PC-3 (cell line): Measurements from ENCODE around the gene RFK. TPM values are rescaled to one million over a fixed set of nuclear protein-coding genes. Genes with fewer than 3 reads are reported as not detected.

Experiments used
- ATAC-seq: fragments of 200-7000 bp; cut with Tn5 transposase; 2 replicates; pipeline ENCODE4 v1.9.1; 2020; ENCODE audit warnings: mild to moderate bottlenecking, moderate library complexity
- BruUV-seq: library from RNA; stranded (reverse); fragments of 400-500 nt; replicated peaks from 2 replicates; lab custom pipeline; 2021; lab: Mats Ljungman, UMichigan
- CTCF ChIA-PET: fragments of 300-600 bp; sonication (Branson Sonifier 250); formaldehyde crosslinking; loops from one replicate; lab custom pipeline; 2022; ENCODE audit warnings: antibody characterized with exemption; lab: Charles Lee
- POLR2A ChIA-PET: fragments of 300-600 bp; sonication (Branson Sonifier 250); formaldehyde crosslinking; loops from one replicate; lab custom pipeline; 2022; ENCODE audit warnings: antibody characterized with exemption; ENCODE audit not compliant: unreplicated experiment; lab: Charles Lee
- DNase-seq: peaks from one replicate; pipeline ENCODE4 v3.0.0-alpha.2; 2015
- H2AFZ ChIP-seq: fragments of 300-600 bp; sonication (generic); 2 replicates; pipeline ENCODE4 v1.6.0; 2016; ENCODE audit warnings: antibody characterized with exemption, low read length
- H3F3A ChIP-seq: fragments of 300-600 bp; sonication (generic); one replicate; pipeline ENCODE4 v1.6.0; 2017; ENCODE audit warnings: antibody characterized with exemption, low read length, control low read depth, mild to moderate bottlenecking; ENCODE audit not compliant: unreplicated experiment
- H3K27ac ChIP-seq: fragments of 300-600 bp; sonication (generic); 2 replicates; pipeline ENCODE4 v1.5.1; 2016; ENCODE audit warnings: mild to moderate bottlenecking, low read length
- H3K27me3 ChIP-seq: fragments of 300-600 bp; sonication (generic); 2 replicates; pipeline ENCODE4 v1.6.1; 2016; ENCODE audit warnings: low read length, mixed read lengths
- H3K36me3 ChIP-seq: fragments of 300-600 bp; sonication (generic); 2 replicates; pipeline ENCODE4 v1.6.1; 2016; ENCODE audit warnings: low read depth, mixed run types, low read length, mixed read lengths
- H3K4me1 ChIP-seq: fragments of 300-600 bp; sonication (generic); 2 replicates; pipeline ENCODE4 v1.5.1; 2016; ENCODE audit warnings: low read length; ENCODE audit not compliant: insufficient read depth
- H3K4me2 ChIP-seq: fragments of 300-600 bp; sonication (generic); 2 replicates; pipeline ENCODE4 v1.6.0; 2016; ENCODE audit warnings: low read length
- H3K4me3 ChIP-seq: fragments of 300-600 bp; sonication (generic); 2 replicates; pipeline ENCODE4 v1.5.1; 2016; ENCODE audit warnings: mild to moderate bottlenecking, low read length, mixed read lengths
- H3K79me2 ChIP-seq: fragments of 300-600 bp; sonication (generic); 2 replicates; pipeline ENCODE4 v1.6.1; 2017; ENCODE audit warnings: low read length, mixed read lengths
- H3K9ac ChIP-seq: fragments of 300-600 bp; sonication (generic); 2 replicates; pipeline ENCODE4 v1.6.0; 2016; ENCODE audit warnings: mild to moderate bottlenecking, low read length
- H3K9me2 ChIP-seq: fragments of 300-600 bp; sonication (generic); replicated peaks from 2 replicates; pipeline ENCODE4 v1.6.1; 2016; ENCODE audit warnings: mixed run types, low read length, mixed read lengths
- H3K9me3 ChIP-seq: fragments of 300-600 bp; sonication (generic); 2 replicates; pipeline ENCODE4 v1.6.1; 2016; ENCODE audit warnings: low read length, mixed read lengths
- H4K20me1 ChIP-seq: fragments of 300-600 bp; sonication (generic); 2 replicates; pipeline ENCODE4 v1.6.1; 2016; ENCODE audit warnings: low read length, mixed read lengths
- CTCF ChIP-seq: fragments of 300-600 bp; sonication (generic); conservative IDR thresholded peaks from 2 replicates; pipeline ENCODE4 v1.5.1; 2017; ENCODE audit warnings: antibody characterized with exemption, low read depth, mild to moderate bottlenecking, low read length
- EZH2 ChIP-seq: fragments of 300-600 bp; sonication (generic); IDR thresholded peaks from one replicate; pipeline ENCODE4 v1.6.1; 2017; ENCODE audit warnings: antibody characterized with exemption, mild to moderate bottlenecking, low read length; ENCODE audit not compliant: unreplicated experiment
- EZH2phosphoT487 ChIP-seq: fragments of 300-600 bp; sonication (generic); IDR thresholded peaks from 2 replicates; pipeline ENCODE4 v1.6.1; 2018; ENCODE audit warnings: mild to moderate bottlenecking, antibody characterized with exemption, low read length, borderline replicate concordance
- intact Hi-C: fragments of 100-400 bp; cut with micrococcal nuclease; formaldehyde crosslinking; loops from 2 replicates; pipeline ENCODE4 v1.9.0; 2023
- total RNA-seq: library from RNA; depleted of rRNA; stranded (reverse); fragments of >200 nt; gene quantifications from 2 replicates; pipeline ENCODE4 v1.2.3, GENCODE V29; 2014

RFK gene
- total RNA-seq, 1 experiment from 2014 or later: 8.1 TPM

GRCh38 chr9:76400534-76401096 lies 6.4 kb upstream of the RFK start:
- intact Hi-C loops: no loop called here
- DNase-seq (peak; percentile 75), ATAC-seq (peak; percentile 72)
- Histone ChIP-seq H2AFZ (no peak overlapping the region), H3K27me3 (no peaks in the 10 kb centered on the region), H3K4me3 (no peak overlapping the region), H3K36me3 (no peaks in the 10 kb centered on the region), H3K27ac (peak overlapping the region; percentile 49), H3K4me1 (peaks cover 15% of the 10 kb centered on the region; the same call in 1 of the 2 replicates), H3F3A (no peaks in the 10 kb centered on the region), H3K4me2 (0 out of 2 replicates have a peak overlapping the region, but pooled peaks have one; percentile 6), H3K79me2 (no peaks in the 10 kb centered on the region), H3K9me2 (no peaks in the 10 kb centered on the region), H4K20me1 (no peaks in the 10 kb centered on the region), H3K9me3 (no peaks in the 10 kb centered on the region), H3K9ac (no peak overlapping the region)
- no peak for TF ChIP-seq CTCF
- TF ChIP-seq EZH2phosphoT487: no peak
- no peak for TF ChIP-seq EZH2
- ChIA-PET POLR2A (no interaction called here), CTCF (no interaction called here)
- BruUV-seq: no TSS peak

GRCh38 chr9:76399856-76400255 lies 5.6 kb upstream of the RFK start:
- Histone ChIP-seq H4K20me1 (no peaks in the 10 kb centered on the region), H3K9ac (no peak overlapping the region), H3K4me3 (no peak overlapping the region), H3K27ac (no peak overlapping the region), H3K4me1 (peaks cover 15% of the 10 kb centered on the region; the same call in 1 of the 2 replicates), H3K36me3 (no peaks in the 10 kb centered on the region), H3K9me2 (no peaks in the 10 kb centered on the region), H2AFZ (no peak overlapping the region), H3K9me3 (no peaks in the 10 kb centered on the region), H3F3A (no peaks in the 10 kb centered on the region), H3K4me2 (no peak overlapping the region), H3K27me3 (no peaks in the 10 kb centered on the region), H3K79me2 (no peaks in the 10 kb centered on the region)
- CTCF ChIA-PET: no interaction called here
- ATAC-seq (no peak), DNase-seq (no peak)
- no peak for TF ChIP-seq EZH2
- no peak for TF ChIP-seq CTCF
- no peak for TF ChIP-seq EZH2phosphoT487
- POLR2A ChIA-PET: no interaction called here
- no TSS peak for BruUV-seq
- intact Hi-C loops: no loop called here

- H3K9me2 ChIP-seq: no peaks in the 10 kb centered on the region
- CTCF ChIA-PET: no interaction called here
- ATAC-seq (no peak), DNase-seq (no peak)
- peaks cover 7% of the 10 kb centered on the region; the same call in 1 of the 2 replicates for H3K36me3 ChIP-seq
- H3K27ac ChIP-seq: no peak overlapping the region
- POLR2A ChIA-PET: no interaction called here
- H3K4me2 ChIP-seq: no peak overlapping the region
- peaks cover 10% of the 10 kb centered on the region; the same call in 1 of the 2 replicates for H3K4me1 ChIP-seq
- H3K27me3 ChIP-seq: no peaks in the 10 kb centered on the region
- TF ChIP-seq EZH2phosphoT487 (no peak), EZH2 (no peak), CTCF (no peak)
- no peak overlapping the region for H3K9ac ChIP-seq
- H4K20me1 ChIP-seq: no peaks in the 10 kb centered on the region
- H3F3A ChIP-seq: no peaks in the 10 kb centered on the region
- H3K9me3 ChIP-seq: no peaks in the 10 kb centered on the region
- BruUV-seq: no TSS peak
- intact Hi-C loops: no loop called here
- peaks cover 13% of the 10 kb centered on the region for H3K79me2 ChIP-seq
- no peak overlapping the region for H3K4me3 ChIP-seq
- H2AFZ ChIP-seq: no peak overlapping the region
Measured at GRCh38 chr9:76396597-76396996, 2.4 kb upstream of the RFK start.
